Lower lobe of right lung (tissue), 2 donors: ENCODE results near the gene TNNT1. TPM values are rescaled to one million over a fixed set of nuclear protein-coding genes. Genes with fewer than 3 reads are reported as not detected.

ENCODE experiments used
- ATAC-seq, 2 donors: fragments of 200-7000 bp; cut with Tn5 transposase; one replicate each; pipeline ENCODE4 v1.9.1; 2020 to 2022; ENCODE audit warnings: mild to moderate bottlenecking in 2 of 2, moderate library complexity in 2 of 2
- DNase-seq: peaks from one replicate; pipeline ENCODE4 v3.0.0-alpha.2; 2020
- H3K27ac ChIP-seq: fragments of 200-600 bp; one replicate; pipeline ENCODE4 v1.8.0; 2022
- H3K27me3 ChIP-seq: fragments of 200-600 bp; one replicate; pipeline ENCODE4 v1.8.0; 2022; ENCODE audit warnings: low read depth
- H3K36me3 ChIP-seq: fragments of 200-600 bp; one replicate; pipeline ENCODE4 v1.8.0; 2022; ENCODE audit warnings: mild to moderate bottlenecking
- H3K4me1 ChIP-seq: fragments of 200-600 bp; one replicate; pipeline ENCODE4 v1.8.0; 2022
- H3K4me3 ChIP-seq: fragments of 200-600 bp; one replicate; pipeline ENCODE4 v1.8.0; 2022; ENCODE audit warnings: mild to moderate bottlenecking
- H3K9me3 ChIP-seq: fragments of 200-600 bp; one replicate; pipeline ENCODE4 v1.8.0; 2022
- intact Hi-C: fragments of 100-400 bp; cut with DNase I; formaldehyde crosslinking; loops from one replicate; pipeline ENCODE4 v1.11.0; 2022
- total RNA-seq: library from RNA; stranded (reverse); fragmentation: NEBNext Ultra II Directional; extraction: Animal tissue kit (Norgen Biotek cat#: 25700); gene quantifications from one replicate; pipeline ENCODE4 v1.2.1, GENCODE V29; 2021
- TF ChIP-seq, protein P1 (sequence below): fragments of 200-600 bp; IDR thresholded peaks from one replicate; pipeline ENCODE4 v1.8.0; 2022; ENCODE audit warnings: antibody characterized with exemption, mild to moderate bottlenecking
- donor health status: DM: no; HTN: yes; CAD: no; lungs with severe emphysema.

Gene TNNT1
- total RNA-seq, 1 donor from 2014 or later = not detected

DNA sequence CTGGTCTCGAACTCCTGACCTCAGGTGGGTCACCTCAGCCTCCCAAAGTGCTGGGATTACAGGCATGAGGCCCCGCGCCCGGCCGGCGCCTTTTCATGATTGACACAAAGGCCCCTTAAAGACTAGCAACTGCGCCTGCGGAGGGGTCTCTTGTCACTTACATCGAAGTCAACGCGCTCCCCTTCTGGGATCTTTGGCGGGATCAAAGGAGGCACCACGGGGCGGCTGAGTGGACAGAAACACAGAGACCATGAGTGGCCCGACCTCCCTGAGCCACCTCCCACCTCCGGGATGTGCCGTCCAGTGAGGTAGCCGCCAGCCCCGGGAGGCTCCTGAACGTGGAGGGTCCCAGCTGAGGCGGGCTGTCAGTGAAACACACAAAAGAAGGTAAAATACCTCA, 7.3 kb downstream of the TNNT1 start:
- TF ChIP-seq, protein P1, sequence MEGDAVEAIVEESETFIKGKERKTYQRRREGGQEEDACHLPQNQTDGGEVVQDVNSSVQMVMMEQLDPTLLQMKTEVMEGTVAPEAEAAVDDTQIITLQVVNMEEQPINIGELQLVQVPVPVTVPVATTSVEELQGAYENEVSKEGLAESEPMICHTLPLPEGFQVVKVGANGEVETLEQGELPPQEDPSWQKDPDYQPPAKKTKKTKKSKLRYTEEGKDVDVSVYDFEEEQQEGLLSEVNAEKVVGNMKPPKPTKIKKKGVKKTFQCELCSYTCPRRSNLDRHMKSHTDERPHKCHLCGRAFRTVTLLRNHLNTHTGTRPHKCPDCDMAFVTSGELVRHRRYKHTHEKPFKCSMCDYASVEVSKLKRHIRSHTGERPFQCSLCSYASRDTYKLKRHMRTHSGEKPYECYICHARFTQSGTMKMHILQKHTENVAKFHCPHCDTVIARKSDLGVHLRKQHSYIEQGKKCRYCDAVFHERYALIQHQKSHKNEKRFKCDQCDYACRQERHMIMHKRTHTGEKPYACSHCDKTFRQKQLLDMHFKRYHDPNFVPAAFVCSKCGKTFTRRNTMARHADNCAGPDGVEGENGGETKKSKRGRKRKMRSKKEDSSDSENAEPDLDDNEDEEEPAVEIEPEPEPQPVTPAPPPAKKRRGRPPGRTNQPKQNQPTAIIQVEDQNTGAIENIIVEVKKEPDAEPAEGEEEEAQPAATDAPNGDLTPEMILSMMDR = no peak
- intact Hi-C loops = no loop called here
- Histone ChIP-seq H3K27ac (no peak overlapping the region), H3K27me3 (peaks cover 83% of the 10 kb centered on the region), H3K9me3 (no peaks in the 10 kb centered on the region), H3K4me3 (no peak overlapping the region), H3K36me3 (no peaks in the 10 kb centered on the region), H3K4me1 (peaks cover 17% of the 10 kb centered on the region)
- DNase-seq (no peak), ATAC-seq (no peak)

DNA sequence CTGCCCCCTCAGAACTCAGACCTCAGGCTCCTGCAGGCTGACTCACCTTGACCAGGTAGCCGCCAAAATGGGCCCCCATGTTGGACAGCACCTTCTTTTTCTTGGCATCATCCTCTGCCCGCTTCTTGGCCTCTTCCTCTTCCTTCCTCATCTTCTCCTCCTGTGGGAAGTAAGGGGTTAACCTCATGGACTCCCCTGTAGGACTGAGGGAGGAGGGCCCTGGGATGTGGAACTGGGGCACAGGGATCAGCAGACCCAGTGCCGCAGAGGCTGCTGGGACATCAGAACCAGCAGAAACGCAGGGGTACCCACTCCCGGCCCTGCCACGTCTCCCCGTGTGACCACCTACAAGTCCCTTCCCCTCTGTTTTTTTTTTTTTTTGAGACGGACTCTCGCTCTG, 11.1 kb downstream of the TNNT1 start:
- intact Hi-C loops = no loop called here
- no peak overlapping the region for H3K4me3 ChIP-seq
- no peak for ATAC-seq
- H3K36me3 ChIP-seq = no peaks in the 10 kb centered on the region
- TF ChIP-seq, protein P1 = no peak
- no peaks in the 10 kb centered on the region for H3K9me3 ChIP-seq
- no peak overlapping the region for H3K27ac ChIP-seq
- peaks cover 9% of the 10 kb centered on the region for H3K4me1 ChIP-seq
- peaks cover 80% of the 10 kb centered on the region for H3K27me3 ChIP-seq
- no peak for DNase-seq

DNA sequence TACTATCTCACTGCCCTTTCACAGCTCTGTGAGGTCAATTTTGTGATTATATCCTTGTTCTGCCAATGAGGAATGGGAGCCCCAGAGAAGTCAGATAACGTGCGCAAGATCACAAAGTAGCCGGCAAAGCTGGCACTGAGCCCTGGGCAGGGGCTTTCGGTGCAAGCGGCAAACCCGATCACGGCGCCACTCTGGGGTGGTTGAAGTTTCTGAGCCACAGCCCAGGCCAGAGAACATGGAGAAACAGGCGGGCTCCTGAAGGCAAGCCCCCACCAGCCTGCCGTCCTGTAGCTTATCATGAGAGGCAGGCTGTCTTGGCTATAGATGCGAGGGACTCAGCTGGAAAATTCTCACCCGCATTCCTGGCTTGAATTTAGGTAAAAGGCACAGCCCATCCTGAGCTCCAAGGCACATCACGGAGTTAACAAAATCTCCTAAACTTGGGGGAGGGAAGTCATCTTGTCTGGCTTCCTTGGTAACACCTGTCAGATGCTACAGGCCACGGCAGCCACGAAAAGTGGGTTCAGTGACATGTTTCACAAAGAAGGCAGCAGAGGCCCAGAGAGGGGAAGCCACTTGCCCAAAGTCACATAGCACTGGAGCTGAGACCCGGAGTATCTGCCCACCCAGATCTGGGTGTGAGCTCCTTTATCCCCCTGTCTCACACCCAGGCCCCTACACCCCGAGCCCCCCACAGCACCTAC, 12.5 kb downstream of the TNNT1 start:
- Histone ChIP-seq H3K4me3 (no peak overlapping the region), H3K36me3 (no peaks in the 10 kb centered on the region), H3K27ac (no peak overlapping the region), H3K4me1 (peaks cover 7% of the 10 kb centered on the region), H3K9me3 (no peaks in the 10 kb centered on the region), H3K27me3 (peaks cover 71% of the 10 kb centered on the region)
- TF ChIP-seq, protein P1 = no peak
- ATAC-seq = no peak
- DNase-seq = no peak
- intact Hi-C loops = no loop called here

DNA sequence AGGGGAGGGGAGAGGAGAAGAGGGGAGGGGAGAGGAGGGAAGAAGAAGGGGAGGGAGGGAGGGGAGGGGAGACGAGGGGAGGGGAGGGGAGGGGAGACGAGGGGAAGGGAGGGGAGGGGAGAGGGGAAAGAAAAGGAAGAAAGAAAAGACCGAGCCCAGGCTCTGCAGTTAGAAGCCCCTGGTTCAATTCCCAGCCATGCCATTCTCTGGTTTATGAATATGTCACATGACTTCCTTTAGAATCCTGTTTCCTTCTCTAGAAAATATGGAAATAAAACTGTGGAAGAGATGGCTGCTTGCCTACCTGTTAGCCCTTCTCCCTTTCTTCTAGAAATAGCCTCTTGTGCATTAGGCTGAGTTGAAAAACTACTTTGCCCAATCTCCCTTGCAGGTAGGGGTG, 14.3 kb downstream of the TNNT1 start:
- no peak for ATAC-seq
- Histone ChIP-seq H3K27me3 (peaks cover 60% of the 10 kb centered on the region), H3K36me3 (no peaks in the 10 kb centered on the region), H3K27ac (no peak overlapping the region), H3K9me3 (no peaks in the 10 kb centered on the region), H3K4me1 (no peaks in the 10 kb centered on the region), H3K4me3 (no peak overlapping the region)
- intact Hi-C loops = no loop called here
- no peak for DNase-seq
- TF ChIP-seq, protein P1 = no peak

DNA sequence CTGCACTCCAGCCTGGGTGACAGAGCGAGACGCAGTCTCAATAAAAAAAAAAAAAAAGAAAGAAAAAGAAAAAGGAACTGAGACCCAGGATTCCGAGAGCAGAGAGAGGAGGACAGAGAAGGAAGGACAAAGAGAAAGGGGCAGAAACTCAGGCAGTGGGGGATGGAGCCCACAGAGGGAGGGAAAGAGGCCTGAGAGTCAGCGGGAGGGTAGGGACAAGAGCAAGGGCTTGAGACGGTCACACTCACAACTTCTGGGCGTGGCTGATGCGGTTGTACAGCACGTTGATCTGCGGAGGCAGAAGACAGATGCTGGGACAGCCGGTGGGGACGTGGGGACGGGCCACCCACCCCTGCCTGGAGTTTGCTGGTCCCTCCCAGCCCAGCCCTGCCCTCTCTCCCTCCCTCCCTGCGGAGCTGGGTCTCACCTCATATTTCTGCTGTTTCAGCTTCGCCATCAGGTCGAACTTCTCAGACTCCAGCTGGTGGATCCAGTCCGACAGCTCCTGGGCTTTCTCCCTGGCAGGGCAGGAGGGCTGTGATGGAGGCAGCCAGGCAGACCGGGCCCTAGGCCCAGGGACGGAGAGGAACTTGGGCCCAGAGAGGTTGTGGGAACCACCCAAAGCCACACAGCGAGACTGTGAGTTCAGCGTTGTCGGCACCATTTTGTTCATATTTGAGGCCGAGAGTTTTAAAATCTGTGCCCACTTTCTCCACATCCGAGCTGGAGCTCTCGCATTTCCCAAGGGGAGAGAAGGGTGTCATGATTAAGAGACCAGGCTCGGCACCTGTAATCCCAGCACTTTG, 15.2 kb downstream of the TNNT1 start:
- intact Hi-C loops = no loop called here
- Histone ChIP-seq H3K36me3 (no peaks in the 10 kb centered on the region), H3K4me3 (no peak overlapping the region), H3K27ac (no peak overlapping the region), H3K9me3 (no peaks in the 10 kb centered on the region), H3K4me1 (no peaks in the 10 kb centered on the region), H3K27me3 (peaks cover 53% of the 10 kb centered on the region)
- ATAC-seq = peak in 1 of 2 donors; percentile 41
- DNase-seq = no peak
- TF ChIP-seq, protein P1 = no peak
